GM19193 (cell line): ENCODE data around the gene PGD.

ENCODE experiments used
- POLR2A ChIP-seq: IDR thresholded peaks from 4 replicates; pipeline ENCODE4 v1.6.1; 2011; ENCODE audit not compliant: insufficient read depth, insufficient read length; ENCODE audit errors: extremely low read depth

Gene PGD

GRCh38 chr1:10389271-10389973, 9.4 kb upstream of the PGD start:
- TF ChIP-seq POLR2A: no peak

GRCh38 chr1:10396870-10397269, 2.0 kb upstream of the PGD start:
- no peak for TF ChIP-seq POLR2A

- no peak for TF ChIP-seq POLR2A
Observed at GRCh38 chr1:10398278-10398733, 558 bp upstream of the PGD start.

- no peak for TF ChIP-seq POLR2A
Observed at GRCh38 chr1:10399444-10399941, 629 bp downstream of the PGD start.

- TF ChIP-seq POLR2A: no peak
Observed at GRCh38 chr1:10400013-10400412, 1.1 kb downstream of the PGD start.

GRCh38 chr1:10401281-10401680, 2.4 kb downstream of the PGD start:
- no peak for TF ChIP-seq POLR2A

GRCh38 chr1:10402729-10403274, 3.9 kb downstream of the PGD start:
- no peak for TF ChIP-seq POLR2A

DNA sequence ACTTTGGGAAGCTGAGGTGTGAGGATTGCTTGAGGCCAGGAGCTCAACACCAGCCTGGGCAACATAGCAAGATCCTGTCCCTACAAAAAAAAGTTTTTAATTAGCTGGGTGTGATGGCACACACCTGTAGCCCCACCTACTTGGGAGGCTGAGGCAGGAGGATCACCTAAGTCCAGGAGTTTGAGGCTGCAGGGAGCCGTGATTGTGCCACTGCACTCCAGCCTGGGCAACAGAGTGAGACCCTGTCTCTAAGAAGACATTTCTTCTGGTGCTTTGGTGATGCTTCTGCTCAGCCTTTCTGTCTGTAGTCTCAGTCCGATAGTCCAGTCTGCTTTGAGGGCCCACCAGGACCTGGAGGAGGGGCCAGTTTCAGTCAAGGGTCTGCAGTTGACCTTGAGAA, 8.3 kb downstream of the PGD start:
- TF ChIP-seq POLR2A: no peak

DNA sequence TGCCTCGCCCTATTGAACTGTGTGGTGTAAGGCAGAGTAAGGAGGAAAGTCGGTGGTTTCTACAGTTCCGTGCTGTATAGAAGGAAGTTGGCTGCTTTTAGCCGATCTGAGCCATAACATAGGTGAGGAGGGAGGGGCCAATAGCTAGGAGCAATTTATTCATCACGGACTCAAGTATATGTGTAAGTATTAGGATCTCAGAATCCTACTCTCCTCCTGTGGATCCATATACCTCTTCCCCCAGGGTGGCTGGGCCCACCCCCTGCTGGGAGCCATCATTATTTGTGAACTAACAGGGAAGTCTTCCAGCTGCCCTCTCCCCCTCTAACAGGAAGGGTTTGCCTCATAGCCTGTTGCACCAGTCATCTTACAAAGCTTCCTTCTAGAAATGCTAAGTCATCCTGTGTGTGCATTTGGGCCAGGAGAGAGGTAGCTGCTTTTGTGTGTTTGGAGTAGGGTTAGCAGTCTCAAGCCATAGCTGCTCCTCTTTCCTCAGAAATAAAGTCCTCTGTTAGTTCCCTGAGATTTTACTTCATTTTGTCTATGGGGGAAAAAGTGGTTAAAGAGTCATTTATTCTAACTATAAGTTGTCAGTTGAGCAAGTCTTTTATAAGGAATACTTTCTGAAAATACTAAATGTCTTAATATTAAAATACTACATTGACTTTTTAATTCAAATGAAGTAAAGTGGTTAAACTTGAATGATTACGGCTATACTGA, 16.5 kb downstream of the PGD start:
- TF ChIP-seq POLR2A: no peak

DNA sequence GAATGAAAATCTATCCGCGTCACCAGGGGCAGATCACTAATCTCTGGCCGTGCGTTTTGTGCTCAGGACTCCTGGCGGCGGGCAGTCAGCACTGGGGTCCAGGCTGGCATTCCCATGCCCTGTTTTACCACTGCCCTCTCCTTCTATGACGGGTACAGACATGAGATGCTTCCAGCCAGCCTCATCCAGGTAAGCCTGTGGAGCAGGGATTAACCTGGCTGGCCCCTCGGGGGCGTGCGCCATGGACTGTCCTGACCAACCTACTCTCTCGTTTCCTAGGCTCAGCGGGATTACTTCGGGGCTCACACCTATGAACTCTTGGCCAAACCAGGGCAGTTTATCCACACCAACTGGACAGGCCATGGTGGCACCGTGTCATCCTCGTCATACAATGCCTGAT, 20.5 kb downstream of the PGD start:
- no peak for TF ChIP-seq POLR2A

- TF ChIP-seq POLR2A: no peak
Observed at GRCh38 chr1:10421637-10422036, 22.8 kb downstream of the PGD start.

DNA sequence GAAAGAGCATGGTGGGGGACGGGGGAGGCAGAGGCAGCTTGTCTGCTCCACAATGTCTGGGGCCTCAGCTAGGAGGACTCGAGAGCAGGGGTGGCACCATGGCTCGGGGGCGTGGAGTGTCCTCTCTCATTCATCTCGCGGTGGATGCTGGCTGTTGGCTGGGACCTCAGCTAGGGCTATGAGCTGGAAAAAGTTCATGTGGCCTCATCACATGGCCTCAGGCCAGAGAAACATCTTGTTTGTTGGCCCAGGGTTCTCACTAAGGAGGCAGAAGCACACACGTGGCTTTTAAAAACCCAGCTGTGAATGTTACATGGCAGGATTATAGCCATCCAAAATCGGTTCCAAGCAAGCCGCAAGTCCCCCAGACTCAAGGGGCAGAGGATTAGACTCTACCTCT, 25.2 kb downstream of the PGD start:
- TF ChIP-seq POLR2A: no peak

- TF ChIP-seq POLR2A: no peak
Observed at GRCh38 chr1:10424651-10425050, 25.8 kb downstream of the PGD start.

DNA sequence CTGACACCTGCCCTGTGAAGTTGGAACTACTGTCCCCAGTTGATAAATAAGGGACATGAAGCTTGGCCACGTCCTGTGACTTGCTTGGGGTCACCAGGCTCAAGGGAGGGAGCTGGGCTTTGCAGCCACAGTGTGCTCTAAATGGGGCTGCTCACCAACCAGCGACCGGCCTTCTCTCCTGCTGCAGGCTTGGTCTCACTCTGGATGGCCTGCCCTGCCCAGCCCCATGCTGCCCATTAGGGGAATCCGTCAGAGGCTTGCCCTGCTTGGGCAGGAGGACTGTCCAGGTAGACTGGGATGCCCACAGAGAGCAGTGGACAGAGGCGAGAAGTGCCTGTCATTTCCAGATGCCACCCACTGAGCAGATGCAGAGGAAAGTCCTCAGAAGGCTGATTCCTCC, 30.1 kb downstream of the PGD start:
- TF ChIP-seq POLR2A: no peak

DNA sequence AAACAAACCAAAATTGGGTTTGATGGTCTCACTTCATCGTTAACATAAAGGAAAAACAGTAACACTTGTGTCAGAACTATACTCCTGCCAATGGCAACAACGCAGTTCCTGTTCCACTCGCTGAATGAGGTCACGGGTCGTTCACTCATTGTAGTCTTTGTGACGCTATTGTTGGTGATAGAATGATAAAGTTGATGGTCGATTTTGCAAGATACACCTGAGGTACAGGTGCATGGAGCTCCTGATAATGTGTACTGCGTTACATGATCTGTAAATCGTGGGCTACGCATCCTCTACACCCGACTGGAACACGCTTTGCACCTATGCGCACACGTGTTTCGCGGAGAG, 31.0 kb downstream of the PGD start:
- no peak for TF ChIP-seq POLR2A
